ENCODE data around the gene PFKFB2.

GRCh38 chr1:207019161-207019560 lies 33.9 kb upstream of the PFKFB2 start:
- TF ChIP-seq CTCF (IDR thresholded peaks at IDR 0.05 in 8 of 11, conservative IDR thresholded peaks at IDR 0.05 in 3 of 11) (no peak), POLR2A (IDR thresholded peaks at IDR 0.05) (no peak)

Measured in spleen (tissue), 7 donors.